Renal cortex interstitium (tissue), 11 donors: ENCODE results near the gene SRMS. TPM values are rescaled to one million over a fixed set of nuclear protein-coding genes. Genes with fewer than 3 reads are reported as not detected.
"Not testable (repeated sequence)": the region's sequence is repeated elsewhere in the genome, so short reads cannot be mapped to it uniquely, and the experiment has no call there.

Experiments used
- DNase-seq, 11 donors: peaks; one replicate each; pipeline ENCODE4 v3.0.0-alpha.2; 2013; ENCODE audit warnings: low read depth in 9 of 11, low spot score in 4 of 11; ENCODE audit errors: extremely low read depth in 1 of 11
- polyA plus RNA-seq, 3 donors: library from polyadenylated mRNA; unstranded; fragments of 120-200 nt; gene quantifications; one replicate each; pipeline ENCODE4 v1.2.1, GENCODE V29; 2013; ENCODE audit not compliant: insufficient read length in 3 of 3

Gene SRMS
- polyA plus RNA-seq, 3 donors: 0.14 to 0.17 (median 0.16) TPM

GRCh38 chr20:63568170-63568981, 20.8 kb upstream of the SRMS start:
- DNase-seq: no peak

- DNase-seq: no peak
Observed at GRCh38 chr20:63567386-63568169, 20.0 kb upstream of the SRMS start.

GRCh38 chr20:63567136-63567385, 19.5 kb upstream of the SRMS start:
- DNase-seq: no peak

GRCh38 chr20:63566395-63567135, 19.0 kb upstream of the SRMS start:
- DNase-seq: no peak

- no peak for DNase-seq
Observed at GRCh38 chr20:63565699-63566335, 18.3 kb upstream of the SRMS start.

GRCh38 chr20:63565021-63565698, 17.6 kb upstream of the SRMS start:
- no peak for DNase-seq

- DNase-seq: no peak
Observed at GRCh38 chr20:63564036-63564810, 16.7 kb upstream of the SRMS start.

GRCh38 chr20:63563225-63563935, 15.8 kb upstream of the SRMS start:
- DNase-seq: no peak

GRCh38 chr20:63562461-63563224, 15.1 kb upstream of the SRMS start:
- DNase-seq: no peak

GRCh38 chr20:63561624-63562396, 14.3 kb upstream of the SRMS start:
- no peak for DNase-seq

GRCh38 chr20:63560856-63561609, 13.5 kb upstream of the SRMS start:
- no peak for DNase-seq

- no peak for DNase-seq
Observed at GRCh38 chr20:63560333-63560805, 12.8 kb upstream of the SRMS start.

- not testable (repeated sequence) for DNase-seq
Observed at GRCh38 chr20:63559485-63560332, 12.2 kb upstream of the SRMS start.

- DNase-seq: no peak
Observed at GRCh38 chr20:63558804-63559484, 11.4 kb upstream of the SRMS start.
